SU-DHL-6 (cell line): ENCODE data around the gene ARAF.
A peak's percentile ranks its signal among the peaks of the same experiment; 100 is the strongest.

Experiments used
- H2AFZ ChIP-seq: fragments of 200-600 bp; sonication (generic); 2 replicates; pipeline ENCODE4 v1.6.1; 2014; ENCODE audit warnings: low read depth, mild to moderate bottlenecking, moderate library complexity, mixed read lengths, antibody characterized with exemption, low read length; ENCODE audit not compliant: severe bottlenecking
- H3F3A ChIP-seq: fragments of 200-600 bp; shearing (Covaris generic); 2 replicates; pipeline ENCODE4 v1.6.0; 2016; ENCODE audit warnings: antibody characterized with exemption, mild to moderate bottlenecking; ENCODE audit not compliant: insufficient read depth
- H3K27ac ChIP-seq: fragments of 200-600 bp; sonication (generic); 2 replicates; pipeline ENCODE4 v1.5.1; 2016; ENCODE audit warnings: low read depth, mild to moderate bottlenecking, low read length, moderate library complexity, mixed read lengths
- H3K27me3 ChIP-seq: fragments of 200-600 bp; sonication (generic), shearing (Covaris generic); 2 replicates; pipeline ENCODE4 v1.6.0; 2014; ENCODE audit warnings: mild to moderate bottlenecking, low read length
- H3K36me3 ChIP-seq: fragments of 200-600 bp; sonication (generic); 2 replicates; pipeline ENCODE4 v1.6.1; 2014; ENCODE audit warnings: mild to moderate bottlenecking, low read length, mixed read lengths
- H3K4me2 ChIP-seq: fragments of 300-600, 200-600 bp; shearing (Covaris generic), sonication (generic); 2 replicates; pipeline ENCODE4 v1.6.0; 2014; ENCODE audit warnings: low read length, low read depth, mild to moderate bottlenecking; ENCODE audit not compliant: poor library complexity, severe bottlenecking
- H3K4me3 ChIP-seq: fragments of 200-600 bp; sonication (generic); 2 replicates; pipeline ENCODE4 v1.5.1; 2014; ENCODE audit warnings: antibody characterized with exemption, low read length, mild to moderate bottlenecking, mixed read lengths; ENCODE audit not compliant: insufficient read depth, poor library complexity, severe bottlenecking
- H3K79me2 ChIP-seq: fragments of 200-600 bp; sonication (generic); 2 replicates; pipeline ENCODE4 v1.6.1; 2014; ENCODE audit warnings: mild to moderate bottlenecking, low read length, moderate library complexity; ENCODE audit not compliant: insufficient read depth
- H3K9ac ChIP-seq: fragments of 200-600 bp; sonication (generic); 2 replicates; pipeline ENCODE4 v1.7.0; 2014; ENCODE audit warnings: mild to moderate bottlenecking, low read length
- H3K9me2 ChIP-seq: fragments of 200-600 bp; sonication (generic); replicated peaks from 2 replicates; pipeline ENCODE4 v1.6.1; 2014; ENCODE audit warnings: low read length; ENCODE audit not compliant: insufficient read depth
- H3K9me3 ChIP-seq: fragments of 200-600 bp; sonication (generic); 2 replicates; pipeline ENCODE4 v1.6.1; 2014; ENCODE audit warnings: low read length, mixed read lengths; ENCODE audit not compliant: insufficient read depth
- H4K20me1 ChIP-seq: fragments of 200-600 bp; sonication (generic); 2 replicates; pipeline ENCODE4 v1.6.1; 2014; ENCODE audit warnings: low read depth, mild to moderate bottlenecking, antibody characterized with exemption, low read length, moderate library complexity, mixed read lengths
- CTCF ChIP-seq: fragments of 200-600 bp; sonication (generic); IDR thresholded peaks from one replicate; pipeline ENCODE4 v1.5.1; 2017; ENCODE audit warnings: antibody characterized with exemption, mild to moderate bottlenecking, low read length, moderate library complexity; ENCODE audit not compliant: insufficient read depth, poor library complexity, severe bottlenecking
- EZH2phosphoT487 ChIP-seq: fragments of 200-600 bp; sonication (generic), shearing (Covaris generic); conservative IDR thresholded peaks from 2 replicates; pipeline ENCODE4 v1.6.1; 2018; ENCODE audit warnings: mild to moderate bottlenecking, antibody characterized with exemption, low read length, moderate library complexity, mixed read lengths

ARAF gene

GRCh38 chrX:47614618-47615017 is 53.6 kb downstream of the ARAF start:
- H3K27ac ChIP-seq: no peak overlapping the region
- H3K9me3 ChIP-seq: no peaks in the 10 kb centered on the region
- no peak overlapping the region for H3K4me2 ChIP-seq
- H3K36me3 ChIP-seq: no peaks in the 10 kb centered on the region
- H3F3A ChIP-seq: no peaks in the 10 kb centered on the region
- no peaks in the 10 kb centered on the region for H3K9me2 ChIP-seq
- no peak overlapping the region for H3K9ac ChIP-seq
- no peak for TF ChIP-seq EZH2phosphoT487
- TF ChIP-seq CTCF: no peak
- H4K20me1 ChIP-seq: no peaks in the 10 kb centered on the region
- no peak overlapping the region for H2AFZ ChIP-seq
- no peaks in the 10 kb centered on the region for H3K27me3 ChIP-seq
- H3K4me3 ChIP-seq: no peak overlapping the region
- no peaks in the 10 kb centered on the region for H3K79me2 ChIP-seq

GRCh38 chrX:47618923-47619485 is 58.0 kb downstream of the ARAF start:
- peak overlapping the region; percentile 48 for H3K4me2 ChIP-seq
- no peaks in the 10 kb centered on the region for H4K20me1 ChIP-seq
- H2AFZ ChIP-seq: no peak overlapping the region
- TF ChIP-seq CTCF (no peak), EZH2phosphoT487 (no peak)
- H3K36me3 ChIP-seq: no peaks in the 10 kb centered on the region
- H3K79me2 ChIP-seq: no peaks in the 10 kb centered on the region
- no peaks in the 10 kb centered on the region for H3K9me2 ChIP-seq
- H3F3A ChIP-seq: no peaks in the 10 kb centered on the region
- H3K27me3 ChIP-seq: no peaks in the 10 kb centered on the region
- H3K9me3 ChIP-seq: no peaks in the 10 kb centered on the region
- no peak overlapping the region for H3K4me3 ChIP-seq
- no peak overlapping the region for H3K9ac ChIP-seq
- H3K27ac ChIP-seq: no peak overlapping the region

GRCh38 chrX:47619486-47620302 is 58.7 kb downstream of the ARAF start, which contains the start of gene SYN1:
SYN1 (minus strand) TSS chrX:47619857; CDS start chrX:47619728, 129 bp downstream.
- Histone ChIP-seq H2AFZ (no peak within 1 kb of the TSS), H3K9ac (no peak within 1 kb of the TSS)

More at GRCh38 chrX:47619486-47620302, 58.7 kb downstream of the ARAF start, which contains the start of gene SYN1:
- Histone ChIP-seq H3K36me3 (no peaks in the 10 kb centered on the region), H3K9me3 (no peaks in the 10 kb centered on the region), H3K27me3 (no peaks in the 10 kb centered on the region), H3K4me2 (peak within 1 kb of the TSS; percentile 48), H3K9me2 (no peaks in the 10 kb centered on the region), H3K4me3 (peak within 1 kb of the TSS; percentile 34), H3K79me2 (no peaks in the 10 kb centered on the region), H4K20me1 (no peaks in the 10 kb centered on the region), H3K27ac (no peak within 1 kb of the TSS), H3F3A (no peaks in the 10 kb centered on the region)
- TF ChIP-seq CTCF (peak; percentile 12), EZH2phosphoT487 (no peak)
